HepG2 (cell line): ENCODE results near the gene GLE1. TPM values are rescaled to one million over a fixed set of nuclear protein-coding genes. Genes with fewer than 3 reads are reported as not detected.

Source experiments
- CEBPG ChIP-seq: IDR thresholded peaks from 2 replicates; pipeline ENCODE4 v1.6.1; 2016
- FLYWCH1 ChIP-seq: sonication (generic); formaldehyde crosslinking; IDR thresholded peaks from 2 replicates; pipeline ENCODE4 v1.8.1; 2023; ENCODE audit warnings: mild to moderate bottlenecking, missing genetic modification reagents
- HDAC1 ChIP-seq: sonication (generic); formaldehyde crosslinking; IDR thresholded peaks from 2 replicates; pipeline ENCODE4 v1.5.1; 2020; ENCODE audit warnings: mild to moderate bottlenecking, missing genetic modification reagents
- JUND ChIP-seq: sonication (generic); formaldehyde crosslinking; IDR thresholded peaks from 2 replicates; pipeline ENCODE4 v1.8.0; 2022; ENCODE audit warnings: mild to moderate bottlenecking, missing genetic modification reagents
- MXI1 ChIP-seq: IDR thresholded peaks from 3 replicates; pipeline ENCODE4 v1.6.1; 2012; ENCODE audit warnings: low read depth, low read length, inconsistent platforms, borderline replicate concordance
- NAIF1 ChIP-seq: sonication (generic); formaldehyde crosslinking; IDR thresholded peaks from 2 replicates; pipeline ENCODE4 v1.5.0; 2020; ENCODE audit warnings: mild to moderate bottlenecking, missing genetic modification reagents, borderline replicate concordance
- NCOA5 ChIP-seq: sonication (generic); formaldehyde crosslinking; IDR thresholded peaks from 2 replicates; pipeline ENCODE4 v1.4.0; 2020; ENCODE audit warnings: missing genetic modification reagents
- NR2F2 ChIP-seq: IDR thresholded peaks from 2 replicates; pipeline ENCODE4 v1.6.1; 2012; ENCODE audit warnings: low read depth, inconsistent platforms, borderline replicate concordance
- PITX1 ChIP-seq: sonication (generic); formaldehyde crosslinking; IDR thresholded peaks from 2 replicates; pipeline ENCODE4 v1.5.1; 2020; ENCODE audit warnings: mild to moderate bottlenecking, missing genetic modification reagents
- RARG ChIP-seq: sonication (generic); formaldehyde crosslinking; IDR thresholded peaks from 2 replicates; pipeline ENCODE4 v1.4.0; 2020; ENCODE audit warnings: low read depth, mild to moderate bottlenecking, missing genetic modification reagents
- SMAD3 ChIP-seq: sonication (generic); formaldehyde crosslinking; IDR thresholded peaks from 2 replicates; pipeline ENCODE4 v1.4.0; 2020; ENCODE audit warnings: missing genetic modification reagents
- THRA ChIP-seq: sonication (generic); formaldehyde crosslinking; IDR thresholded peaks from 2 replicates; pipeline ENCODE4 v1.4.0; 2020; ENCODE audit warnings: missing genetic modification reagents, borderline replicate concordance
- ZFP41 ChIP-seq: sonication (generic); formaldehyde crosslinking; IDR thresholded peaks from 2 replicates; pipeline ENCODE4 v1.4.0; 2020; ENCODE audit warnings: mild to moderate bottlenecking, missing genetic modification reagents, borderline replicate concordance
- ZMAT5 ChIP-seq: sonication (generic); formaldehyde crosslinking; IDR thresholded peaks from 2 replicates; pipeline ENCODE4 v1.5.0; 2020; ENCODE audit warnings: mild to moderate bottlenecking, low read depth, missing genetic modification reagents, borderline replicate concordance
- ZNF260 ChIP-seq: sonication (generic); formaldehyde crosslinking; IDR thresholded peaks from 2 replicates; pipeline ENCODE4 v1.4.0; 2020; ENCODE audit warnings: missing genetic modification reagents, low read depth, mild to moderate bottlenecking, borderline replicate concordance
- ZNF33B ChIP-seq: sonication (generic); formaldehyde crosslinking; IDR thresholded peaks from 2 replicates; pipeline ENCODE4 v1.5.1; 2020; ENCODE audit warnings: mild to moderate bottlenecking, missing genetic modification reagents
- ZNF431 ChIP-seq: sonication (generic); formaldehyde crosslinking; IDR thresholded peaks from 2 replicates; pipeline ENCODE4 v1.9.0; 2022; ENCODE audit warnings: missing genetic modification reagents, low read depth, mild to moderate bottlenecking, borderline replicate concordance
- ZNF552 ChIP-seq: sonication (generic); formaldehyde crosslinking; IDR thresholded peaks from 2 replicates; pipeline ENCODE4 v1.9.0; 2022; ENCODE audit warnings: missing genetic modification reagents, mild to moderate bottlenecking, borderline replicate concordance
- ZNF564 ChIP-seq: sonication (generic); formaldehyde crosslinking; IDR thresholded peaks from 2 replicates; pipeline ENCODE4 v1.8.1; 2023; ENCODE audit warnings: mild to moderate bottlenecking, missing genetic modification reagents
- ZNF644 ChIP-seq: IDR thresholded peaks from 2 replicates; pipeline ENCODE4 v1.6.1; 2016; ENCODE audit warnings: low read depth
- ZNF740 ChIP-seq: sonication (generic); formaldehyde crosslinking; IDR thresholded peaks from 2 replicates; pipeline ENCODE4 v1.4.0; 2020; ENCODE audit warnings: missing genetic modification reagents
- ZNF790 ChIP-seq: sonication (generic); formaldehyde crosslinking; IDR thresholded peaks from 2 replicates; pipeline ENCODE4 v1.8.0; 2022; ENCODE audit warnings: missing genetic modification reagents, mild to moderate bottlenecking, borderline replicate concordance
- ZNF839 ChIP-seq: sonication (generic); formaldehyde crosslinking; IDR thresholded peaks from 2 replicates; pipeline ENCODE4 v1.4.0; 2020; ENCODE audit warnings: missing genetic modification reagents, mild to moderate bottlenecking, borderline replicate concordance
- polyA plus RNA-seq, 8 experiments: library from polyadenylated mRNA; depleted of rRNA in 3 of 8; stranded (reverse) in 7 of 8; unstranded in 1 of 8; fragments of >200 nt; fragmentation: Illumina TruSeq in 4 of 8; extraction: Trizol in 4 of 8; gene quantifications; 2 replicates each; pipeline versions ENCODE4 v1.2.1 to v1.2.3, GENCODE V29; 2011 to 2016; ENCODE audit warnings: low read depth in 4 of 8, missing spikeins in 1 of 8, mixed read lengths in 1 of 8; ENCODE audit not compliant: insufficient read depth in 1 of 8
- total RNA-seq, 5 experiments: library from RNA; depleted of rRNA; stranded (reverse); fragments of >200 nt; fragmentation: Illumina TruSeq; extraction: Trizol; gene quantifications; 2 replicates each; pipeline ENCODE4 v1.2.3, GENCODE V29; 2016; ENCODE audit warnings: low read depth in 1 of 5
- TF ChIP-seq, protein P1 (sequence below): sonication (generic); formaldehyde crosslinking; IDR thresholded peaks from 2 replicates; pipeline ENCODE4 v1.4.0; 2020; ENCODE audit warnings: mild to moderate bottlenecking, missing genetic modification reagents
- TF ChIP-seq, protein P2 (sequence below): sonication (generic); formaldehyde crosslinking; IDR thresholded peaks from 2 replicates; pipeline ENCODE4 v1.9.0; 2021; ENCODE audit warnings: missing genetic modification reagents, borderline replicate concordance
- TF ChIP-seq, protein P3 (sequence below): sonication (generic); formaldehyde crosslinking; IDR thresholded peaks from 2 replicates; pipeline ENCODE4 v1.4.0; 2020; ENCODE audit warnings: mild to moderate bottlenecking, missing genetic modification reagents

Gene GLE1
- total and polyA plus RNA-seq, 2 of the 13 experiments (the other 11 are each of a cell fraction or from before 2014, with no cell fraction given) = 14.7 to 28.8 TPM

- TF ChIP-seq THRA (CRISPR knock-in tag) = 0 out of 2 replicates have a peak, but pooled peaks have one; percentile 19
- no peak for TF ChIP-seq ZNF839 (CRISPR knock-in tag)
- TF ChIP-seq ZNF740 (CRISPR knock-in tag) = 0 out of 2 replicates have a peak, but pooled peaks have one; percentile 27
- TF ChIP-seq CEBPG (CRISPR knock-in tag) = no peak
- no peak for TF ChIP-seq ZFP41
- TF ChIP-seq JUND (CRISPR knock-in tag) = peak; percentile 37; the same call in 1 of the 2 replicates
- TF ChIP-seq RARG (CRISPR knock-in tag) = no peak
- TF ChIP-seq ZNF431 = no peak
- TF ChIP-seq, protein P1, sequence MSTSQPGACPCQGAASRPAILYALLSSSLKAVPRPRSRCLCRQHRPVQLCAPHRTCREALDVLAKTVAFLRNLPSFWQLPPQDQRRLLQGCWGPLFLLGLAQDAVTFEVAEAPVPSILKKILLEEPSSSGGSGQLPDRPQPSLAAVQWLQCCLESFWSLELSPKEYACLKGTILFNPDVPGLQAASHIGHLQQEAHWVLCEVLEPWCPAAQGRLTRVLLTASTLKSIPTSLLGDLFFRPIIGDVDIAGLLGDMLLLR (CRISPR knock-in tag) = peak; percentile 71; the same call in 1 of the 2 replicates
- no peak for TF ChIP-seq ZNF33B (CRISPR knock-in tag)
- peak; percentile 82; the same call in 1 of the 3 replicates for TF ChIP-seq MXI1
- TF ChIP-seq, protein P2, sequence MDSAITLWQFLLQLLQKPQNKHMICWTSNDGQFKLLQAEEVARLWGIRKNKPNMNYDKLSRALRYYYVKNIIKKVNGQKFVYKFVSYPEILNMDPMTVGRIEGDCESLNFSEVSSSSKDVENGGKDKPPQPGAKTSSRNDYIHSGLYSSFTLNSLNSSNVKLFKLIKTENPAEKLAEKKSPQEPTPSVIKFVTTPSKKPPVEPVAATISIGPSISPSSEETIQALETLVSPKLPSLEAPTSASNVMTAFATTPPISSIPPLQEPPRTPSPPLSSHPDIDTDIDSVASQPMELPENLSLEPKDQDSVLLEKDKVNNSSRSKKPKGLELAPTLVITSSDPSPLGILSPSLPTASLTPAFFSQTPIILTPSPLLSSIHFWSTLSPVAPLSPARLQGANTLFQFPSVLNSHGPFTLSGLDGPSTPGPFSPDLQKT (CRISPR knock-in tag) = no peak
- no peak; the same call in 1 of the 2 replicates for TF ChIP-seq NR2F2
- TF ChIP-seq NCOA5 = no peak
- no peak; the same call in 1 of the 2 replicates for TF ChIP-seq FLYWCH1 (CRISPR knock-in tag)
- TF ChIP-seq ZNF564 (CRISPR knock-in tag) = no peak; the same call in 1 of the 2 replicates
- peak; percentile 81 for TF ChIP-seq NAIF1 (CRISPR knock-in tag)
- TF ChIP-seq ZNF552 (CRISPR knock-in tag) = peak; percentile 41; the same call in 1 of the 2 replicates
- no peak for TF ChIP-seq SMAD3
- TF ChIP-seq, protein P3, sequence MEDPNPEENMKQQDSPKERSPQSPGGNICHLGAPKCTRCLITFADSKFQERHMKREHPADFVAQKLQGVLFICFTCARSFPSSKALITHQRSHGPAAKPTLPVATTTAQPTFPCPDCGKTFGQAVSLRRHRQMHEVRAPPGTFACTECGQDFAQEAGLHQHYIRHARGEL = no peak
- TF ChIP-seq ZNF644 (CRISPR knock-in tag) = no peak
- TF ChIP-seq PITX1 (CRISPR knock-in tag) = no peak; the same call in 1 of the 2 replicates
- TF ChIP-seq HDAC1 = peak; percentile 91
- TF ChIP-seq ZNF790 = no peak
- no peak for TF ChIP-seq ZNF260 (CRISPR knock-in tag)
- no peak for TF ChIP-seq ZMAT5
Measured at GRCh38 chr9:128504485-128505413, at the start of gene GLE1 (continued).
